Hindlimb muscle (tissue), 1 donor: ENCODE results near the gene STK40. TPM values are rescaled to one million over a fixed set of nuclear protein-coding genes. Genes with fewer than 3 reads are reported as not detected.

ENCODE experiments used
- DNase-seq: peaks from one replicate; pipeline ENCODE4 v3.0.0-alpha.2; 2013
- polyA plus RNA-seq: library from polyadenylated mRNA; unstranded; fragments of 120-200 nt; gene quantifications from one replicate; pipeline ENCODE4 v1.2.1, GENCODE V29; 2013; ENCODE audit not compliant: insufficient read length

STK40 gene
- polyA plus RNA-seq: 22.3 TPM

GRCh38 chr1:36385410-36386264, at the start of gene STK40:
Gene STK40 (minus strand): TSS chr1:36385924. CDS start chr1:36361332, 24,592 bp downstream.
- DNase-seq: peak; percentile 99

GRCh38 chr1:36433102-36433501, 47.4 kb upstream of the STK40 start:
- no peak for DNase-seq

- DNase-seq: no peak
Measured at GRCh38 chr1:36432616-36433015, 46.9 kb upstream of the STK40 start.

- DNase-seq: no peak
Measured at GRCh38 chr1:36425791-36426190, 40.1 kb upstream of the STK40 start.

GRCh38 chr1:36421649-36422048, 35.9 kb upstream of the STK40 start:
- DNase-seq: no peak

- DNase-seq: peak; percentile 86
Measured at GRCh38 chr1:36420836-36421317, 35.2 kb upstream of the STK40 start.

- no peak for DNase-seq
Measured at GRCh38 chr1:36420409-36420808, 34.7 kb upstream of the STK40 start.

GRCh38 chr1:36419569-36419968, 33.8 kb upstream of the STK40 start:
- DNase-seq: no peak

GRCh38 chr1:36419140-36419539, 33.4 kb upstream of the STK40 start:
- DNase-seq: no peak

GRCh38 chr1:36417931-36418330, 32.2 kb upstream of the STK40 start:
- no peak for DNase-seq

GRCh38 chr1:36415661-36416326, 30.1 kb upstream of the STK40 start:
- no peak for DNase-seq

- no peak for DNase-seq
Measured at GRCh38 chr1:36414384-36414783, 28.7 kb upstream of the STK40 start.

- no peak for DNase-seq
Measured at GRCh38 chr1:36411674-36412648, 26.2 kb upstream of the STK40 start.

- no peak for DNase-seq
Measured at GRCh38 chr1:36408479-36408878, 22.8 kb upstream of the STK40 start.

- DNase-seq: no peak
Measured at GRCh38 chr1:36406440-36406839, 20.7 kb upstream of the STK40 start.

- peak; percentile 21 for DNase-seq
Measured at GRCh38 chr1:36402504-36402890, 16.8 kb upstream of the STK40 start.

GRCh38 chr1:36401602-36402503, 16.1 kb upstream of the STK40 start:
- no peak for DNase-seq

GRCh38 chr1:36400825-36401601, 15.3 kb upstream of the STK40 start:
- DNase-seq: peak; percentile 51

- DNase-seq: no peak
Measured at GRCh38 chr1:36400514-36400824, 14.7 kb upstream of the STK40 start.

GRCh38 chr1:36398370-36398977, 12.8 kb upstream of the STK40 start:
- DNase-seq: no peak
